Spleen (tissue), 11 donors: ENCODE data around the gene NDUFS7. TPM values are rescaled to one million over a fixed set of nuclear protein-coding genes. Genes with fewer than 3 reads are reported as not detected.
A peak's percentile ranks its signal among the peaks of the same experiment; 100 is the strongest.

Source experiments
- DNase-seq: peaks from one replicate; pipeline ENCODE4 v3.0.0-alpha.2; 2020
- H3K27ac ChIP-seq, 8 donors: fragments of 200-600 bp; sonication (generic) in 7 of 8; 1 replicate in 4 of 8; 2 replicates in 4 of 8; pipeline versions ENCODE4 v1.5.0 to v1.8.0; 2016 to 2021; ENCODE audit warnings: inconsistent platforms in 4 of 8, mild to moderate bottlenecking in 4 of 8, moderate library complexity in 1 of 8
- H3K27me3 ChIP-seq, 7 donors: fragments of 200-600 bp; sonication (generic) in 6 of 7; replicated peaks in 1 of 7; 1 replicate in 4 of 7; 2 replicates in 3 of 7; pipeline versions ENCODE4 v1.5.0 to v1.8.0; 2016 to 2021; ENCODE audit warnings: inconsistent platforms in 3 of 7, mild to moderate bottlenecking in 1 of 7
- H3K36me3 ChIP-seq, 6 donors: fragments of 200-600 bp; sonication (generic) in 5 of 6; 1 replicate in 4 of 6; 2 replicates in 2 of 6; pipeline versions ENCODE4 v1.5.0 to v1.8.0; 2016 to 2021; ENCODE audit warnings: inconsistent platforms in 2 of 6
- H3K4me1 ChIP-seq, 6 donors: fragments of 200-600 bp; sonication (generic) in 5 of 6; 1 replicate in 3 of 6; 2 replicates in 3 of 6; pipeline versions ENCODE4 v1.5.0 to v1.8.0; 2016 to 2021; ENCODE audit warnings: inconsistent platforms in 3 of 6
- H3K4me3 ChIP-seq, 8 donors: fragments of 200-600 bp; sonication (generic) in 7 of 8; 1 replicate in 4 of 8; 2 replicates in 4 of 8; pipeline versions ENCODE4 v1.5.0 to v1.8.0; 2016 to 2021; ENCODE audit warnings: inconsistent platforms in 4 of 8, mild to moderate bottlenecking in 4 of 8, moderate library complexity in 2 of 8
- H3K9me3 ChIP-seq, 8 donors: fragments of 200-600 bp; sonication (generic) in 7 of 8; 1 replicate in 4 of 8; 2 replicates in 4 of 8; pipeline versions ENCODE4 v1.5.0 to v1.8.0; 2016 to 2021; ENCODE audit warnings: inconsistent platforms in 4 of 8
- CTCF ChIP-seq, 11 experiments: fragments of 200-600 bp in 7 of 11; fragments of 450-650 bp in 4 of 11; sonication (generic) in 4 of 11; IDR thresholded peaks in 8 of 11; conservative IDR thresholded peaks in 3 of 11; 1 replicate in 7 of 11; 2 replicates in 4 of 11; pipeline versions ENCODE4 v1.4.0 to v1.8.0; 2016 to 2021; ENCODE audit warnings: antibody characterized with exemption in 11 of 11, inconsistent platforms in 4 of 11, mild to moderate bottlenecking in 1 of 11
- POLR2A ChIP-seq, 3 donors: fragments of 450-650 bp; IDR thresholded peaks; one replicate each; pipeline ENCODE4 v1.5.1; 2017; ENCODE audit warnings: antibody characterized with exemption in 3 of 3, mild to moderate bottlenecking in 1 of 3
- POLR2AphosphoS5 ChIP-seq, 3 donors: sonication (generic); formaldehyde crosslinking; IDR thresholded peaks; one replicate each; pipeline ENCODE4 v1.5.1; 2017; ENCODE audit warnings: antibody characterized with exemption in 3 of 3
- WGBS, 5 donors: extraction: QIAGEN DNeasy Blood & Tissue Kit in 3 of 5; methylation state at CpG; one replicate each; pipeline versions ENCODE4 v1.1.5 to v1.1.7; 2013 to 2018; 5-methylcytosine and 5-hydroxymethylcytosine counted together
- intact Hi-C: fragments of 100-400 bp; cut with DNase I; formaldehyde crosslinking; loops from one replicate; pipeline ENCODE4 v1.15.0; 2023; ENCODE audit warnings: low total_unique reads
- polyA plus RNA-seq, 3 donors: library from polyadenylated mRNA; stranded (reverse); fragments of 200-250 nt; gene quantifications; one replicate each; pipeline ENCODE4 v1.2.1, GENCODE V29; 2013
- total RNA-seq, 7 donors: library from RNA; depleted of rRNA in 3 of 7; stranded (reverse); fragments of >200 nt in 3 of 7; fragmentation: NEBNext Ultra II Directional in 4 of 7; extraction: Animal tissue kit (Norgen Biotek cat#: 25700) in 4 of 7; gene quantifications; one replicate each; pipeline versions ENCODE4 v1.1.0 to v1.2.1, GENCODE V29; 2016 to 2021
- donor health status: healthy with polysubstance abuse.
- donor health status: DM: no; HTN: no; CAD: no; lungs with moderate emphysema.
- donor health status: DM: no; HTN: no; CAD: no.
- donor health status: Bipolar disorder and iron deficiency.
- donor health status: healthy.
- donor health status: DM: no; HTN: no; CAD: no.
- donor health status: DM: yes; HTN: yes; CAD: no.

NDUFS7 gene
- total and polyA plus RNA-seq, 10 donors = 64.0 to 133 (median 81.6) TPM

GRCh38 chr19:1353144-1353543, 30.6 kb upstream of the NDUFS7 start:
- TF ChIP-seq POLR2AphosphoS5 (IDR thresholded peaks at IDR 0.05) (no peak), POLR2A (IDR thresholded peaks at IDR 0.05) (no peak), CTCF (IDR thresholded peaks at IDR 0.05 in 8 of 11, conservative IDR thresholded peaks at IDR 0.05 in 3 of 11) (no peak)
- H3K4me1 ChIP-seq = peaks cover 0 to 32% (median 25%) of the 10 kb centered on the region in 6 donors
- no peak overlapping the region for H3K27ac ChIP-seq
- DNase-seq = no peak
- 94 to 97% (median 95%) methylated on average over 9 of the region's 9 CpGs for WGBS, 5 donors
- H3K27me3 ChIP-seq = no peaks in the 10 kb centered on the region
- intact Hi-C loops = no loop called here
- no peak overlapping the region for H3K4me3 ChIP-seq
- no peaks in the 10 kb centered on the region for H3K9me3 ChIP-seq
- H3K36me3 ChIP-seq = peaks cover 0 to 15% (median 9%) of the 10 kb centered on the region in 6 donors

- H3K27ac ChIP-seq = peak overlapping the region; percentile 35 to 99 (median 92)
These were observed 28.6 kb upstream of the NDUFS7 start for GRCh38 chr19:1354970-1355567.

GRCh38 chr19:1355568-1356507, 27.9 kb upstream of the NDUFS7 start:
- H3K36me3 ChIP-seq = peaks cover 0 to 42% (median 29%) of the 10 kb centered on the region in 6 donors
- 32 to 44% (median 39%) methylated on average over 32 of the region's 32 CpGs for WGBS, 5 donors
- peak overlapping the region; percentile 20 to 92 (median 74) for H3K4me3 ChIP-seq
- H3K9me3 ChIP-seq = no peaks in the 10 kb centered on the region
- peaks cover 0 to 48% (median 31%) of the 10 kb centered on the region in 6 donors for H3K4me1 ChIP-seq
- TF ChIP-seq CTCF (IDR thresholded peaks at IDR 0.05 in 8 of 11, conservative IDR thresholded peaks at IDR 0.05 in 3 of 11) = no peak
- DNase-seq = no peak
- intact Hi-C loops = no loop called here
- H3K27ac ChIP-seq = peak overlapping the region in 7 of 8 donors; percentile 22 to 94 (median 91)
- H3K27me3 ChIP-seq = no peaks in the 10 kb centered on the region

More at GRCh38 chr19:1354970-1355567, 28.6 kb upstream of the NDUFS7 start:
- TF ChIP-seq CTCF (IDR thresholded peaks at IDR 0.05 in 8 of 11, conservative IDR thresholded peaks at IDR 0.05 in 3 of 11) (no peak), POLR2AphosphoS5 (IDR thresholded peaks at IDR 0.05) (no peak), POLR2A (IDR thresholded peaks at IDR 0.05) (no peak)
- 0 to 1% (median 1%) methylated on average over 20 to 61 of the region's 61 CpGs for WGBS, 5 donors
- Histone ChIP-seq H3K4me1 (peaks cover 0 to 41% (median 27%) of the 10 kb centered on the region in 6 donors), H3K36me3 (peaks cover 0 to 34% (median 21%) of the 10 kb centered on the region in 6 donors), H3K4me3 (peak overlapping the region; percentile 60 to 92 (median 76)), H3K27me3 (no peaks in the 10 kb centered on the region), H3K9me3 (no peaks in the 10 kb centered on the region)
- intact Hi-C loops = no loop called here
- DNase-seq = no peak

GRCh38 chr19:1356508-1356865, 27.2 kb upstream of the NDUFS7 start:
- H3K27me3 ChIP-seq = no peaks in the 10 kb centered on the region
- H3K27ac ChIP-seq = peak overlapping the region in 4 of 8 donors; percentile 91 to 94 (median 94)
- peak overlapping the region in 2 of 8 donors; percentile 84 to 92 for H3K4me3 ChIP-seq
- H3K9me3 ChIP-seq = no peaks in the 10 kb centered on the region
- DNase-seq = no peak
- peaks cover 0 to 48% (median 32%) of the 10 kb centered on the region in 6 donors for H3K36me3 ChIP-seq
- peaks cover 0 to 55% (median 36%) of the 10 kb centered on the region in 6 donors for H3K4me1 ChIP-seq
- intact Hi-C loops = no loop called here
- TF ChIP-seq POLR2AphosphoS5 (IDR thresholded peaks at IDR 0.05) (no peak), POLR2A (IDR thresholded peaks at IDR 0.05) (no peak), CTCF (IDR thresholded peaks at IDR 0.05 in 8 of 11, conservative IDR thresholded peaks at IDR 0.05 in 3 of 11) (no peak)
- 61 to 74% (median 65%) methylated on average over 3 of the region's 3 CpGs for WGBS, 5 donors
